GM18909 (cell line): ENCODE data around the gene TPD52L1.

ENCODE experiments used
- ATAC-seq: cut with Tn5 transposase; IDR thresholded peaks from one replicate; pipeline ENCODE4 v1.9.1; 2021; ENCODE audit warnings: mild to moderate bottlenecking; ENCODE audit not compliant: unreplicated experiment, poor library complexity

TPD52L1 gene

GRCh38 chr6:125231574-125232343 is 78.2 kb downstream of the TPD52L1 start:
- ATAC-seq, result no peak

DNA sequence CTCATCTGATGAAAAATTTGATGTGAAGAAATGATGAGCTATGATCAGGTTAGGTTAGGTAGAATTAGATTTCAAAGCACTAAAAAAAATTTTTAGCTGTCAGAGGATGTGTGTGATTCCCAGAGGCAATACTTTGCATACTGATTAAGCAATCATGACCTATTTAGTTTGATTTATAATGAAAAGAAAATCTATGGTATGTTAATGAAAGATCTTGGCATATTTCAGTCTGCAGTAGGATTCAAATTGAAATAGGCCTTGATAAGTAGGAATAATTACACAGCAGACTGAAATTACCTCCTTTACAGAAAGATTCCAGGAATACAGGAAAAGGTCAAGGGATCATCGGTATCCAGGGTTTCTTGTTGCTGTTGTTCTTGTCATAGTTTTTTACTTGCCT is 78.9 kb downstream of the TPD52L1 start:
- no peak for ATAC-seq

DNA sequence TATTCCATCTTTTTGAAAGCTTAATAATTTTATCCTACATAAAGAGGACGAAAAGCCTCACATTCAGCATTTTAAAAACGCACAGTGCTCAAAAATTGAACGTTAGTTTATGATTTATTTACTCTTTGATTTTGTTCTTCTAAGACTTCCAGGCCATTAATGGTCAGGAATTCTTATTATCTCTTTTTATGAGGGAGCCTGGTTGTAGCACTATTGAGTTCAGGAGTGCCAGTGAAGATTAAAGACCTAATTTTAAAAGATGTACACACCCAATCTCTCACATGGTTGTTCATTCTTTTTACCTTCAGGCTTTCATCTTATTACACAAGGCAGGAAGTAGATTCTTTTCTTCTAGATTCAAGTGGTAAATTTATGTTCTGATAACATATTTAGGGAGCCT is 79.6 kb downstream of the TPD52L1 start:
- no peak for ATAC-seq

DNA sequence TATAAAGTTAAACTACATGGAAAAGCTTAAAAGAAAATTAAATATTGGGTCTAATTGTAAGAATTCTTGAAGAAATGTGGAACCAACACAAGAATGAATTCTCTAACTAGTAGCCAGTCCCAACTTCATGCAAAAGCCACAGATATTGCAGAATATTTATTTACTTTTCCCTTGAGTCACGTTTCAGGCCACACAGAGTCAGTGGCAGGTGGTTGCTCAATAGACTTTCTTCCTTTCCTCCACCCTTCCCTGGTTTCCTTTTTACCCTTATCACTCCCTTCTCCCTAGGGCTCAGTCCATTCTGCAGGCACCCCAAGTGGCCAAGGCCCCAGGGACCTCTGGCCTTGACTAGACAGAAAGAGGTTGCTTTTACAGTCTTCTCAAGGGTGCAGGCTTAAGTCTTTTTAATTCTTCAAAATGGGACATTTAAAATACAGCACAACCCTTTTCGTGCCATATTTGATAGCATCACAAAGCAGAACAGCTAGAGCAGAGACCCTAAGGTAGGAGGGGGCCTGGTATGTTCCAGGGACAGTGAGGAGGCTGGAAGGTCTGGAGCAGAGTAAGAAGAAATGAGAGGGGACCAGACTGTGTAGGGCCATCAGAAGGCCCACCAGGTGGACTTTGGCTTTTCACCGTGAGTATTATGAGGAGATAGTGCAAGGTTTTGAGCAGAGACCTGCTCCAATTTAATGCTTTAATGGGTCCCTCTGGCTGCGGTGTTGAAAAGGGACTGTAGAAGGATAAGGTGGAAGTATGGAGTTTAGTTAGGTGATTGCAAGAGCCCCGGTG is 83.2 kb downstream of the TPD52L1 start:
- no peak for ATAC-seq

- ATAC-seq, result no peak
Measured at GRCh38 chr6:125237764-125238163, 84.2 kb downstream of the TPD52L1 start.

DNA sequence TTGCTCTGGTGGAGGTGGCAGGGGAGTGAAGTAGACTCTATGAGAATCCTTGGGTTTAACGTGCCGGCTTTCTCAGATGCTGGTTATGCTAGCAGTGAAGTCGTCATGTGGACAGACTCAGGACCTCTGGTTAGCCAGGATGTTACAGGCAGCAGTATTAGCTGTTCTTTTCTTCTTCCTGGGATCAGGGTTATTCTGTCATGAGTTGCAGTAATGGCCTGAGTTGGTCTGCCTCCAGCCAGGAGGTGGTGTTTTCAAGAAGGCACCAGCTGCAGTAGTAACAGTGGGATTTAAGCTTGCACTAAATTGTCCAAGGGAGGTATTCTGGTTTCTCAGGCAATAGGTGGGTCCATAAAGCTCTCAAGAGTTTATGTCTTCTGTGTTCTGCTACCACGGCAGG is 91.5 kb downstream of the TPD52L1 start:
- no peak for ATAC-seq

GRCh38 chr6:125245523-125246264 is 92.1 kb downstream of the TPD52L1 start:
- no peak for ATAC-seq

- no peak for ATAC-seq
Measured at GRCh38 chr6:125246566-125246965, 93.0 kb downstream of the TPD52L1 start.

GRCh38 chr6:125248136-125248535 is 94.6 kb downstream of the TPD52L1 start:
- no peak for ATAC-seq

DNA sequence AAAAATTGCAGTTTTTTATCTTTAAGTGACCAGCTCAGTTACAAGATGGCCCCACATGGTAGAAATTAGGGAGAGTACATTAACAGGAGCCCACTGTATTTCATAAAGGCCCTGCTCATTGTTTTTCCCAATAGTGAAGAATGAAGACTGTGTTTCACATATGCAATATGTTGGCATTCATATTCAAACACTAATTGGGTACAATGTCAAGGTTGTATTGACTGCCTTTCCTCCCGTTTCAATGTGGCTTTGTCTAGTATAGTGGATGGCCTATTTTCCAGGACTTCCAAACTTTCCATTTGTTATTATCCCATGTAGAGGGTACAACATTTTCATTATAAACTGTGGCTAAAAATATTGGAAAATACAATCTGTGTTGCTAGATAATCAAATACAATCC is 96.9 kb downstream of the TPD52L1 start:
- no peak for ATAC-seq

DNA sequence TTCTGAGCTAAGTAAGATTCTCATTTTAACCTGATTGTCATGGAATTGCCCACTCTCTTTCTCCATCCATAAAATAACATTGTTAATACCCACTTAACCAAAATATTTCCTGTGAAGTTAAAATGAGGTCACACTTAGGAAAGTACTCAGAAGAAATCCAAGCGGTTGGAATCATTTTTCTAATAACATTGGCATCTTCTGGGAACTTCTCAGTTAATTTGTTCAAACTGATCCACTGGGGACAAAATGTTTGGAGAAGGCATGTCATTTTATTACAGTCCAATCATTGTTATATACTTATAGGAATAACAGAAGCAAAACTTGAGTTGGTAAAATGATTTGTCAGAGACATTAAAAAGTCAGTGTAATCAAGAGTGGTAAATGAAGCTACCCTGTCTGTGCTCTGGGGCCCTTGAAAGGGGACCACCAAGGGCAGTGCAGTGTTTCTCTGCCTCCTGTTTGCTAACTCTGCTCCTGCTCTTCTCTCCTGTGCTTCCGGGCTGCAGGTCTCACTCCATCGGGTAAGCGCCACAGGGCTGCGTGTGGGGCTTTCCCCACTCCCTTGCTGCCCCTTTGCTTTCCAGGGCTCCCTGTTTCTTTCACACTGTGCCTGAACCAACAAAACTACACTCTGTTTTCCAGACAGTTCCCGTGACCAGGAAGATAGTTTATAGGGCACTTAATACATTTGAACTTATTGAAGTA is 98.1 kb downstream of the TPD52L1 start:
- ATAC-seq, result peak; percentile 53

DNA sequence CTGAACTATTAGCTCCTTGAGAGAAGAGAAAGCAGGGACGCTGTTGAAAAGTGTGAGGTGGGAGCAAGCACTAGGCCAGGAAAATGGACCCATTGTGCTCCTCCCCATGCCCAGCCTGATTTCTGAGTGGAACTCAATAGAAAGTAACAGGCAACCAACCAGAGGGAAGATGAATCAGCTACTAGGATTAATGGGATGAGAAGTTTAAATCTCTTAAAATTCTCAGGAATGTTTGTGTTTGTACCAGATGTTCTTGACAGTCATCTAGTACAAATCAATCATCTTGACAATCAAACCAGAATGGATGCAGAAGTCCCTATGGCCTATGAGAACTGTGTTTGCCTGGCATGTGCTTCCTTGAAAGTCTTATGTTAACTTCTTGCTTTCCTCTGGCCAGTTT is 99.3 kb downstream of the TPD52L1 start:
- ATAC-seq, result no peak

GRCh38 chr6:125253881-125254280 is 100.3 kb downstream of the TPD52L1 start:
- no peak for ATAC-seq

DNA sequence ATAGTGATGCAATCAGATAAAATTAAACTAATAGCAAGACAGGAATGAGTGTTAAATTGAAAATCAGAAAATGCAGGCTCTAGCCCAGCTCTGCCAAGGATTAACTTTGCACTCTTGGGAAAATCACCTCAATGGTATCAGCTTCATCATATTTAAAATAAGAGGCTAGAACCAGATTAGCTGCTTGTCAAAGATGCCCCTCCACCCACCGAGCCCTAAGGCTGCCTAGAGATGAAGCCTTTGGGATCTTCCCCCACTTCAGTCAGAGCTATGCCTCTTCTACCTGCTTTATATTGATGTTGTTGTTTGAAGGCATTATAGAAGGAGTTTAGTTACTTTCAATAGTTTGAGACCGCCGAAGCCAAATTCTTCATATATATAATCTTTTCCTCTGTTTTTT is 100.7 kb downstream of the TPD52L1 start:
- ATAC-seq, result no peak

GRCh38 chr6:125255201-125255600 is 101.6 kb downstream of the TPD52L1 start:
- no peak for ATAC-seq

- ATAC-seq, result no peak
Measured at GRCh38 chr6:125257351-125257750, 103.8 kb downstream of the TPD52L1 start.

- no peak for ATAC-seq
Measured at GRCh38 chr6:125258651-125259353, 105.2 kb downstream of the TPD52L1 start.

- no peak for ATAC-seq
Measured at GRCh38 chr6:125259354-125259736, 105.8 kb downstream of the TPD52L1 start.

DNA sequence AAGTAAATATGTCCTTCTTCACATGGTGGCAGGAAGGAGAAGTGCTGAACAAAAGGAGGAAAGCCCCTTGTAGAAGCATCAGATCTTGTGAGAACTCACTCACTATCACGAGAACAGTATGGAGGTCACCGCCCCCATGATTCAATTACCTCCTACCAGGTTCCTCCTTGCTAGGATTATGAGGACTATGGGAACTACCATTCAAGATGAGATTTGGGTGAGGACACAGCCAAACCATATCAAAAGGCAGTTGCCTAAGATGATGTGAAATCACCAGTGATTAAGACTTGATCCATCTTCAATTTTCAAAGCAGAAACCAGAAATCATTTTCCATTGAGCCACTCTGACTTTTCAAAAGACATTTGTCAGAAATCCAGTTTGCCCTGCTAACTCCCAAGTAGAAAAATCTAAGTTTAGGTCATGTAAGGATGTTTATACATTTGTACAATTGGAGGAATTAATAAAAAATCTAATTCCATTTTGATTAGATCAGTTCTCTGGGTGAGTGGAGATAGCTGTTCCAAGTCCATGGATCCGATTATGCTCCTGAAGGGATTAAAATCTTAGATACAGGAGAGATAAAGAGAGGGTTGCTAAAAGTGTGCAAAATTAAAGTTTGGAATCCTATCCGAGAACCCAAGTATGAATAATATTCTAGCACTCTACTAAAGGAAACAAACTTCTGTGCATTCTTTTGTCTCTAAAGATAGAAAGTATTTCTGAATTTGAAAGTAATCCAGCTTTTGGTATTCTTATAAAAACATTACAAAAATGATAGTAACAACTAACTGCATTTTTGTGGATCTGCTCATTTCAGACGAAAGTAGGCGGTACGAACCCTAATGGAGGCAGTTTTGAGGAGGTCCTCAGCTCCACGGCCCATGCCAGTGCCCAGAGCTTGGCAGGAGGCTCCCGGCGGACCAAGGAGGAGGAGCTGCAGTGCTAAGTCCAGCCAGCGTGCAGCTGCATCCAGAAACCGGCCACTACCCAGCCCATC is 108.7 kb downstream of the TPD52L1 start:
- no peak for ATAC-seq
